ENCODE data around the gene HDAC1. TPM values are rescaled to one million over a fixed set of nuclear protein-coding genes. Genes with fewer than 3 reads are reported as not detected.

HDAC1 gene
- 69.9 and 72.5 TPM in 2 replicates for total RNA-seq

DNA sequence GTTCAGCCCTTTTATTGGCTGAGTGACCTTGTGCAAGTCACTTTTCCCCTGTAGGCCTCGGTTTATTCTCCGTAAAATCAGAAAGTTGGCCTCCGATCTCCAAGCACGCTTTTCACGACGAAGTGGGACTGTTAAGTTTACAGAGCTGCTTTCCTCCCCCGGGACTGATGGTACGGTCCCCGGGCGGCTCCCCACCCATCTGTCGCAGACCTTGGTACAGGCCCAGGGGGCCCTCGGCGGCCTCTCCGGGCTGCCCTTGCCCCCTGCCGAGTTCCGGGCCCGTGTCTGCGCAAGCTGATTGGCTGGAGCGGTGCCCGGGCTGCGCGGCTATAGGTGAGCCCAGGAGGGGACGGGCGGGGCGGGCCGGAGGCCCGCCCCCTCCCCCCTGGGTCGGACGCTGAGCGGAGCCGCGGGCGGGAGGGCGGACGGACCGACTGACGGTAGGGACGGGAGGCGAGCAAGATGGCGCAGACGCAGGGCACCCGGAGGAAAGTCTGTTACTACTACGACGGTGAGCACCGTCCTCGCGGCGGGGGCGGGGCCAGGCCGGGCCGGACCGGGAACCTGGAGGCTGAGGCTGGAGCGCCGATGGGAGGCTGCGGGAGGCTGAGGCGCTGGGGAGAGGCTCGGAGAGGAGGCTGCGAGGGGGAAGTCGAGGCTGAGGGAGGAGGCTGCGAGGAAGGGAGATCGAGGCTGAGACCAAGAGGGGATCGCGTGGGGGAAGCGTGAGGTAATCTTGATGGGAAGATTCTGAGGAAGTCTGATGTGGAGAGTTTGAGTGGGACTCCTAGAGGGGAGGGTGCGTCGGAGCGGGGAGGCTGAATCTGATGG, at the start of gene HDAC1:
HDAC1 (plus strand) TSS at position 376 of the 831 bp plus-strand sequence; CDS start at position 463, 87 bp downstream.

GRCh38 chr1:32246888-32247273, 45.0 kb upstream of the HDAC1 start, which contains the start of gene FAM167B:
TSS of gene FAM167B (plus strand) at chr1:32247222. CDS start at chr1:32247422, 200 bp downstream.

GRCh38 chr1:32250893-32251716, 40.8 kb upstream of the HDAC1 start, which contains the start of gene LCK:
TSS of gene LCK (plus strand) at chr1:32251265. CDS start at chr1:32274330, 23,065 bp downstream.

DNA sequence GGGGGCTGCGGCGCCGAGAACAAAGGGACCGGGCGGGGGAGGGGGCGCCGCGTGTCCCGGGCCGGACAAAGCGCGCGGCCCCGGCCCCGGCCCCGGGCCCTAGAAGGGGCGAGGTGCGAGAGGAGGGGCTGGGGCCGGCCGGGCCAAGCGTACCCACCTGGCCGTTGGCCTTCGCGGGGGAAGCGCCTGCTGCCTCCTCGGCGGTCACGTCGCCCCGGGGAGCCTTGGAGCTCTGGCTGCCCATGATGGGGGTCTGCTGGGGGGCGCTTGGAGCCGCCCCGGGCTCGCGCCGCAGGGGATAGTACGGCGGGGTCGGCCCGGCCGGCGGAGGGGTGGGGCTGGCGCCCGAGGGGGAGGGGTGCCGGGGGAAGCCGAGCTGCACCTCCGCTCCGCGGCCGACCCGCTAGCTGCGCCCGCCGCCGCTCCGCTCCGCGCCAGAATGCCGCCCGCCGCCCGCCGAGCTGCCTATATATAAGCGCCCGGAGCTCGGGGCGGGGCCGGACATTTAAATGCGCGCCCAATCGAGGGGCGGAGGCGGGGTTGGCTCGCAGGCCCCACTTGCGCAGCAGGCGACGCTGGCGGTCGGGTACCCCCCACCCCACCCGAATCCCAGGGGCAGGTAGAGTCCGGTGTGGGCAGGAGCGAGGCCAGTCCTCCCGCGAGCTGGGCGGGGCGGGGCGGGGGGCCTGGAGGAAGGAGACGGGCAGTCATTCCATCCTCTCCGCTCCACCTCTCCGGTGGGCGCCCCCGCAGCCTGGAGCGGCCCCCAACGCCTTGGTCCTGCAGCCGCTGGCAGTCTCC, 44.1 kb downstream of the HDAC1 start, which contains the start of gene MARCKSL1:
MARCKSL1 (minus strand) TSS at position 444 of the 801 bp plus-strand sequence; CDS start at position 244, 200 bp downstream.

DNA sequence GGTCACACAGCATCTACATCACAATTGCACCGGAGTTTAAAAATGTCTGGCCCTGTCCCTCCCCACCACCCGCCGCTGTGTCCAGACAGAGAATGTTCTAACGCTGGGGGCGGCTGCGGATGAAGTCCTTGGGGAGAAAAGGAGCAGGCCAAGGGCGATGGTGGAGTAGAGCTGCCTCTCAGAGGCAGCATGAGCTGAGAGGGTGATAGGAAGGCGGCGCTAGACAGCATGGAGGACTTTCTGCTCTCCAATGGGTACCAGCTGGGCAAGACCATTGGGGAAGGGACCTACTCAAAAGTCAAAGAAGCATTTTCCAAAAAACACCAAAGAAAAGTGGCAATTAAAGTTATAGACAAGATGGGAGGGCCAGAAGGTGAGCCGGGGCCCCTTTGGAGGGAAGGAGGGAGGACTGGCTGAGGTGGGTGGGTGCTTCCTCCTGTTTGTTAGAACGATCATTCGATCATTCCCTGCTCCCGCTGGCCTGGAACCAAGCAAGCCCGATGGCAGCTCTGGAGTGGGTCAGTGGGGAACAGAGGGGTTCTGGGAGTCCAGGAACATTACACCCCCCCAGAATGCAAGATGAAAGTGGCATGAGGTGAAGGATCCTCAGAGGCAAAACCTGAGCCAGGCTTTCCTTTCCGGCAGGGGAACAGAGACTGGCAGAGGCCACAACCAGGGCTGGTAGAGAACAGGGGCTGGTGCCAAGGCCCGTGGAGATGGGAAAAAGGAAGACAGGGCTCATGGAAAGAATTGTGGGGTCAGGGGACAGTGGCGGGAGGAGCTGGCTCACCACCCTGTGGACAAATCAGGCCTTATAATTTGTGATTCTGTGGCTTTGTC, 70.8 kb downstream of the HDAC1 start, which contains the start of the genes FAM229A and TSSK3:
FAM229A (minus strand) TSS at position 12 of the 840 bp plus-strand sequence. CDS start 394 bp downstream, outside the sequence.
TSSK3 (plus strand) TSS at position 66 of the 840 bp plus-strand sequence; CDS start at position 229, 163 bp downstream.

Other genes with a start within 250 kb of the HDAC1 start
- gene TMEM39B, start 219.1 kb upstream of the HDAC1 start, total RNA-seq: 2.1 and 4.3 TPM in 2 replicates
- gene KPNA6, start 184.0 kb upstream of the HDAC1 start, total RNA-seq: 34.5 and 40.1 TPM in 2 replicates
- 38.4 and 41.7 TPM in 2 replicates for gene TXLNA, start 112.4 kb upstream of the HDAC1 start, total RNA-seq
- gene CCDC28B, start 91.5 kb upstream of the HDAC1 start, total RNA-seq: 3.4 and 8.7 TPM in 2 replicates
- gene IQCC, start 86.4 kb upstream of the HDAC1 start, total RNA-seq: 1.9 and 2.3 TPM in 2 replicates
- gene DCDC2B, start 83.0 kb upstream of the HDAC1 start, total RNA-seq: under 0.01 TPM in 1 of 2 replicates, not detected in the other
- 5.3 and 9.4 TPM in 2 replicates for gene TMEM234, start 69.7 kb upstream of the HDAC1 start, total RNA-seq
- 401 and 468 TPM in 2 replicates for gene EIF3I, start 69.7 kb upstream of the HDAC1 start, total RNA-seq
- gene FAM167B, start 44.9 kb upstream of the HDAC1 start, total RNA-seq: not detected in 2 replicates
- gene LCK, start 40.8 kb upstream of the HDAC1 start, total RNA-seq: 0.24 TPM in 1 of 2 replicates, not detected in the other
- 4.5 and 31.3 TPM in 2 replicates for gene MARCKSL1, start 44.1 kb downstream of the HDAC1 start, total RNA-seq
- gene FAM229A, start 70.4 kb downstream of the HDAC1 start, total RNA-seq: 0.48 TPM in 1 of 2 replicates, not detected in the other
- gene TSSK3, start 70.5 kb downstream of the HDAC1 start, total RNA-seq: not detected in 2 replicates
- gene BSDC1, start 102.4 kb downstream of the HDAC1 start, total RNA-seq: 42.0 and 46.7 TPM in 2 replicates
- not detected in 2 replicates for gene ZBTB8B, start 173.0 kb downstream of the HDAC1 start, total RNA-seq
- gene ZBTB8A, start 247.3 kb downstream of the HDAC1 start, total RNA-seq: 6.7 and 10.4 TPM in 2 replicates